ENCODE data around the gene GNB1L.
"Not testable (repeated sequence)": the region's sequence is repeated elsewhere in the genome, so short reads cannot be mapped to it uniquely, and the experiment has no call there.

GNB1L gene

GRCh38 chr22:19832476-19833108 lies 22.1 kb downstream of the GNB1L start:
- ATAC-seq, result no peak
- TF ChIP-seq CREB5 (CRISPR knock-in tag; IDR thresholded peaks at IDR 0.05; ENCODE audit: low read depth) (no peak), SNAI2 (CRISPR knock-in tag; IDR thresholded peaks at IDR 0.05) (no peak), GLIS3 (CRISPR knock-in tag; IDR thresholded peaks at IDR 0.05) (no peak)

GRCh38 chr22:19831979-19832378 lies 22.7 kb downstream of the GNB1L start:
- ATAC-seq, result not testable (repeated sequence)

- TF ChIP-seq ZNF565 (CRISPR knock-in tag; conservative IDR thresholded peaks at IDR 0.05; ENCODE audit: low read depth), result no peak
- no peak for TF ChIP-seq ZNF70 (CRISPR knock-in tag; IDR thresholded peaks at IDR 0.05)
- TF ChIP-seq CSDC2 (CRISPR knock-in tag; IDR thresholded peaks at IDR 0.05), result no peak
- no peak for TF ChIP-seq OSR1 (CRISPR knock-in tag; IDR thresholded peaks at IDR 0.05)
- TF ChIP-seq ZC3H10 (CRISPR knock-in tag; IDR thresholded peaks at IDR 0.05), result no peak
- no peak for TF ChIP-seq GLIS3 (CRISPR knock-in tag; IDR thresholded peaks at IDR 0.05)
- no peak for TF ChIP-seq ZNF8 (CRISPR knock-in tag; IDR thresholded peaks at IDR 0.05)
- no peak for TF ChIP-seq PATZ1 (CRISPR knock-in tag; IDR thresholded peaks at IDR 0.05; ENCODE audit: borderline replicate concordance)
- no peak for TF ChIP-seq SNAI2 (CRISPR knock-in tag; IDR thresholded peaks at IDR 0.05)
- ATAC-seq, result no peak
Measured at GRCh38 chr22:19831016-19831415, 23.7 kb downstream of the GNB1L start.

GRCh38 chr22:19828035-19828401 lies 26.7 kb downstream of the GNB1L start:
- ATAC-seq, result no peak
- TF ChIP-seq TSHZ2 (CRISPR knock-in tag; IDR thresholded peaks at IDR 0.05) (no peak), BACH2 (CRISPR knock-in tag; IDR thresholded peaks at IDR 0.05; ENCODE audit: borderline replicate concordance) (no peak), PPARA (CRISPR knock-in tag; IDR thresholded peaks at IDR 0.05; ENCODE audit: borderline replicate concordance) (no peak), POU6F1 (CRISPR knock-in tag; IDR thresholded peaks at IDR 0.05; ENCODE audit: borderline replicate concordance, low read depth) (no peak), RARB (CRISPR knock-in tag; IDR thresholded peaks at IDR 0.05) (no peak), CSRNP3 (CRISPR knock-in tag; IDR thresholded peaks at IDR 0.05) (no peak), PATZ1 (CRISPR knock-in tag; IDR thresholded peaks at IDR 0.05; ENCODE audit: borderline replicate concordance) (no peak), ZC3H10 (CRISPR knock-in tag; IDR thresholded peaks at IDR 0.05) (no peak), ZNF8 (CRISPR knock-in tag; IDR thresholded peaks at IDR 0.05) (no peak), CREB5 (CRISPR knock-in tag; IDR thresholded peaks at IDR 0.05; ENCODE audit: low read depth) (no peak), ARNTL (CRISPR knock-in tag; IDR thresholded peaks at IDR 0.05; ENCODE audit: borderline replicate concordance, low read depth) (no peak), OSR1 (CRISPR knock-in tag; IDR thresholded peaks at IDR 0.05) (no peak), ISL1 (CRISPR knock-in tag; IDR thresholded peaks at IDR 0.05) (no peak), GLIS3 (CRISPR knock-in tag; IDR thresholded peaks at IDR 0.05) (no peak)

Data from SK-N-SH treated with all-trans-retinoic acid at 6 μM for 48 hours (cell line).